HEK293 (cell line): Measurements from ENCODE around the gene MSI1.

Experiments
- CTCF ChIA-PET: fragments of 350-600 bp; formaldehyde crosslinking; extraction: SDS; loops from one replicate; lab custom pipeline; 2021; ENCODE audit warnings: antibody characterized with exemption; lab: Yijun Ruan, JAX
- POLR2A ChIA-PET: fragments of 300-600 bp; formaldehyde crosslinking; extraction: SDS; loops from one replicate; lab custom pipeline; 2020; ENCODE audit warnings: antibody characterized with exemption, inconsistent platforms; lab: Yijun Ruan, JAX
- H3K27ac ChIP-seq: fragments of 200-500 bp; sonication (Bioruptor generic); 2 replicates; pipeline ENCODE4 v1.5.1; 2014; ENCODE audit warnings: low read depth, low read length, control low read depth, inconsistent platforms; ENCODE audit errors: extremely low read depth
- H3K36me3 ChIP-seq, 2 experiments: fragments of 200-500 bp in 1 of 2; sonication (Bioruptor generic) in 1 of 2; 1 replicate in 1 of 2; 2 replicates in 1 of 2; pipeline ENCODE4 v1.5.1; 2014 to 2017; ENCODE audit warnings: inconsistent platforms in 2 of 2, low read length in 2 of 2; ENCODE audit not compliant: control insufficient read depth in 2 of 2, insufficient read depth in 1 of 2
- H3K4me1 ChIP-seq: fragments of 200-500 bp; sonication (Bioruptor generic); 2 replicates; pipeline ENCODE4 v1.5.1; 2014; ENCODE audit warnings: mild to moderate bottlenecking, low read length, inconsistent platforms; ENCODE audit not compliant: control insufficient read depth, insufficient read depth
- H3K4me3 ChIP-seq: 2 replicates; pipeline ENCODE4 v1.5.1; 2011; ENCODE audit warnings: low read depth, mild to moderate bottlenecking, control low read depth, low read length, moderate library complexity
- H3K9me3 ChIP-seq: fragments of 200-500 bp; sonication (Bioruptor generic); 2 replicates; pipeline ENCODE4 v1.5.1; 2014; ENCODE audit warnings: low read depth, low read length, inconsistent platforms; ENCODE audit not compliant: control insufficient read depth, insufficient read depth
- ATF2 ChIP-seq: fragments of 450-650 bp; formaldehyde crosslinking; IDR thresholded peaks from 2 replicates; pipeline ENCODE4 v1.5.1; 2016; ENCODE audit warnings: missing biosample characterization, missing genetic modification characterization, low read depth
- GFI1B ChIP-seq: fragments of 450-650 bp; formaldehyde crosslinking; IDR thresholded peaks from 2 replicates; pipeline ENCODE4 v1.5.1; 2016; ENCODE audit warnings: missing biosample characterization, missing genetic modification characterization
- GLI2 ChIP-seq: fragments of 450-650 bp; formaldehyde crosslinking; IDR thresholded peaks from 2 replicates; pipeline ENCODE4; 2017; ENCODE audit warnings: missing biosample characterization, missing genetic modification characterization, low read depth, borderline replicate concordance
- GLI4 ChIP-seq: fragments of 450-650 bp; formaldehyde crosslinking; IDR thresholded peaks from 2 replicates; pipeline ENCODE4 v1.5.1; 2016; ENCODE audit warnings: missing biosample characterization, missing genetic modification characterization
- IKZF3 ChIP-seq: fragments of 450-650 bp; IDR thresholded peaks from 2 replicates; pipeline ENCODE4 v1.5.0; 2018; ENCODE audit warnings: missing biosample characterization, mild to moderate bottlenecking, missing genetic modification characterization, moderate library complexity
- KLF16 ChIP-seq: fragments of 450-650 bp; formaldehyde crosslinking; IDR thresholded peaks from 2 replicates; pipeline ENCODE4 v1.5.1; 2017; ENCODE audit warnings: missing biosample characterization, missing genetic modification characterization
- PBX3 ChIP-seq: sonication (generic); formaldehyde crosslinking; IDR thresholded peaks from 2 replicates; pipeline ENCODE4 v1.8.1; 2022; ENCODE audit warnings: mild to moderate bottlenecking, moderate library complexity, missing genetic modification reagents
- YY1 ChIP-seq: fragments of 450-650 bp; formaldehyde crosslinking; IDR thresholded peaks from 2 replicates; pipeline ENCODE4 v1.5.1; 2018; ENCODE audit warnings: missing biosample characterization, missing genetic modification characterization
- YY2 ChIP-seq: fragments of 450-650 bp; formaldehyde crosslinking; IDR thresholded peaks from 2 replicates; pipeline ENCODE4 v1.5.1; 2016; ENCODE audit warnings: missing biosample characterization, missing genetic modification characterization
- ZBTB20 ChIP-seq: fragments of 450-650 bp; formaldehyde crosslinking; IDR thresholded peaks from 2 replicates; pipeline ENCODE4 v1.5.1; 2016; ENCODE audit warnings: missing biosample characterization, missing genetic modification characterization
- ZBTB44 ChIP-seq: fragments of 450-650 bp; IDR thresholded peaks from 2 replicates; pipeline ENCODE4 v1.5.1; 2018; ENCODE audit warnings: missing biosample characterization, mild to moderate bottlenecking, missing genetic modification characterization
- ZBTB7A ChIP-seq: fragments of 450-650 bp; formaldehyde crosslinking; IDR thresholded peaks from 2 replicates; pipeline ENCODE4 v1.5.1; 2016; ENCODE audit warnings: low read depth, missing biosample characterization, missing genetic modification characterization
- ZFHX2 ChIP-seq: fragments of 450-650 bp; formaldehyde crosslinking; conservative IDR thresholded peaks from 2 replicates; pipeline ENCODE4 v1.5.1; 2016; ENCODE audit warnings: missing biosample characterization, missing genetic modification characterization
- ZNF132 ChIP-seq: fragments of 450-650 bp; formaldehyde crosslinking; IDR thresholded peaks from 2 replicates; pipeline ENCODE4 v1.5.1; 2017; ENCODE audit warnings: missing biosample characterization, missing genetic modification characterization, borderline replicate concordance
- ZNF16 ChIP-seq: fragments of 450-650 bp; formaldehyde crosslinking; IDR thresholded peaks from 2 replicates; pipeline ENCODE4 v1.5.1; 2016; ENCODE audit warnings: low read depth, missing biosample characterization, missing genetic modification characterization
- ZNF169 ChIP-seq: fragments of 450-650 bp; formaldehyde crosslinking; IDR thresholded peaks from 2 replicates; pipeline ENCODE4 v1.5.1; 2016; ENCODE audit warnings: missing biosample characterization, missing genetic modification characterization
- ZNF184 ChIP-seq: fragments of 450-650 bp; IDR thresholded peaks from 2 replicates; pipeline ENCODE4 v1.5.1; 2018; ENCODE audit warnings: missing biosample characterization, mild to moderate bottlenecking, missing genetic modification characterization
- ZNF335 ChIP-seq: fragments of 450-650 bp; formaldehyde crosslinking; conservative IDR thresholded peaks from 2 replicates; pipeline ENCODE4 v1.5.1; 2016; ENCODE audit warnings: missing biosample characterization, missing genetic modification characterization
- ZNF398 ChIP-seq: fragments of 450-650 bp; formaldehyde crosslinking; IDR thresholded peaks from 2 replicates; pipeline ENCODE4 v1.5.1; 2017; ENCODE audit warnings: missing biosample characterization, missing genetic modification characterization
- ZNF433 ChIP-seq: fragments of 450-650 bp; formaldehyde crosslinking; IDR thresholded peaks from 2 replicates; pipeline ENCODE4 v1.5.1; 2016; ENCODE audit warnings: missing biosample characterization, missing genetic modification characterization, low read depth
- ZNF501 ChIP-seq: fragments of 450-650 bp; formaldehyde crosslinking; IDR thresholded peaks from 2 replicates; pipeline ENCODE4 v1.5.1; 2016; ENCODE audit warnings: missing biosample characterization, missing genetic modification characterization
- ZNF548 ChIP-seq: fragments of 450-650 bp; formaldehyde crosslinking; IDR thresholded peaks from 2 replicates; pipeline ENCODE4 v1.5.1; 2016; ENCODE audit warnings: missing biosample characterization, missing genetic modification characterization
- ZNF555 ChIP-seq: fragments of 450-650 bp; formaldehyde crosslinking; conservative IDR thresholded peaks from 2 replicates; pipeline ENCODE4 v1.5.1; 2017; ENCODE audit warnings: missing biosample characterization, mild to moderate bottlenecking, missing genetic modification characterization, inconsistent platforms
- ZNF610 ChIP-seq: fragments of 450-650 bp; formaldehyde crosslinking; IDR thresholded peaks from 2 replicates; pipeline ENCODE4 v1.5.1; 2016; ENCODE audit warnings: missing biosample characterization, missing genetic modification characterization, borderline replicate concordance
- ZNF639 ChIP-seq: fragments of 450-650 bp; formaldehyde crosslinking; IDR thresholded peaks from 2 replicates; pipeline ENCODE4 v1.5.1; 2016; ENCODE audit warnings: missing biosample characterization, missing genetic modification characterization
- ZNF645 ChIP-seq: fragments of 450-650 bp; formaldehyde crosslinking; IDR thresholded peaks from 2 replicates; pipeline ENCODE4; 2016; ENCODE audit warnings: missing biosample characterization, missing genetic modification characterization
- ZNF837 ChIP-seq: fragments of 450-650 bp; formaldehyde crosslinking; IDR thresholded peaks from 2 replicates; pipeline ENCODE4 v1.5.1; 2016; ENCODE audit warnings: missing biosample characterization, missing genetic modification characterization
- ZSCAN18 ChIP-seq: fragments of 450-650 bp; formaldehyde crosslinking; IDR thresholded peaks from 2 replicates; pipeline ENCODE4 v1.5.1; 2016; ENCODE audit warnings: missing biosample characterization, missing genetic modification characterization
- ZSCAN23 ChIP-seq: fragments of 450-650 bp; formaldehyde crosslinking; IDR thresholded peaks from 2 replicates; pipeline ENCODE4 v1.5.1; 2016; ENCODE audit warnings: missing biosample characterization, missing genetic modification characterization

Gene MSI1

GRCh38 chr12:120292411-120292660 lies 76.6 kb downstream of the MSI1 start:
- Histone ChIP-seq H3K9me3 (no peaks in the 10 kb centered on the region), H3K36me3 (no peaks in the 10 kb centered on the region), H3K4me3 (peak overlapping the region; percentile 63), H3K27ac (peak overlapping the region; percentile 100), H3K4me1 (no peaks in the 10 kb centered on the region)
- CTCF ChIA-PET: interaction anchor here (0.7 to 5.5 kb wide), 3 partner anchors 10 to 137 kb away, joined by 4 to 67 read pairs (median 32); partner anchors contain the start of gene SIRT4
- POLR2A ChIA-PET: interaction anchor here (0.8 to 5.2 kb wide), 21 partner anchors 10 to 303 kb away, joined by 3 to 194 read pairs (median 11); partner anchors contain the start of genes BICDL1, PLA2G1B, PXN and RAB35
- TF ChIP-seq GLI4 (tag by site-specific recombination): peak; percentile 65; the same call in 1 of the 2 replicates
- no peak; the same call in 1 of the 2 replicates for TF ChIP-seq ZNF610 (tag by site-specific recombination)
- no peak for TF ChIP-seq ZBTB44 (tag by site-specific recombination)
- TF ChIP-seq ZBTB20 (tag by site-specific recombination): peak; percentile 74
- TF ChIP-seq ZNF398: no peak
- 0 out of 2 replicates have a peak, but pooled peaks have one; percentile 8 for TF ChIP-seq ZNF169
- peak; percentile 85 for TF ChIP-seq ZNF335
- TF ChIP-seq YY2 (tag by site-specific recombination): no peak
- TF ChIP-seq PBX3 (CRISPR knock-in tag): no peak
- no peak for TF ChIP-seq ZNF16 (tag by site-specific recombination)
- no peak for TF ChIP-seq ZNF555 (tag by site-specific recombination)
- no peak for TF ChIP-seq ZNF433 (tag by site-specific recombination)
- TF ChIP-seq ZNF645 (tag by site-specific recombination): peak; percentile 60; the same call in 1 of the 2 replicates
- TF ChIP-seq ZNF639 (tag by site-specific recombination): peak; percentile 1; the same call in 1 of the 2 replicates
- no peak for TF ChIP-seq IKZF3 (tag by site-specific recombination)
- TF ChIP-seq ZNF548 (tag by site-specific recombination): no peak
- TF ChIP-seq ZBTB7A (tag by site-specific recombination): no peak; the same call in 1 of the 2 replicates
- no peak for TF ChIP-seq ATF2 (tag by site-specific recombination)
- peak; percentile 43; the same call in 1 of the 2 replicates for TF ChIP-seq GFI1B (tag by site-specific recombination)
- TF ChIP-seq ZSCAN18 (tag by site-specific recombination): no peak; the same call in 1 of the 2 replicates
- no peak for TF ChIP-seq ZNF837 (tag by site-specific recombination)
- TF ChIP-seq ZNF184 (tag by site-specific recombination): no peak
- no peak for TF ChIP-seq ZNF132 (tag by site-specific recombination)
- peak; percentile 55 for TF ChIP-seq YY1
- no peak for TF ChIP-seq ZFHX2 (tag by site-specific recombination)
- TF ChIP-seq KLF16 (tag by site-specific recombination): 0 out of 2 replicates have a peak, but pooled peaks have one; percentile 78
- TF ChIP-seq ZNF501 (tag by site-specific recombination): 0 out of 2 replicates have a peak, but pooled peaks have one; percentile 7
- TF ChIP-seq ZSCAN23 (tag by site-specific recombination): peak; percentile 10; the same call in 1 of the 2 replicates
- no peak for TF ChIP-seq GLI2 (tag by site-specific recombination)
